ENCODE results near the gene SYT2. TPM values are rescaled to one million over a fixed set of nuclear protein-coding genes. Genes with fewer than 3 reads are reported as not detected.
A peak's percentile ranks its signal among the peaks of the same experiment; 100 is the strongest.
"Not testable (repeated sequence)": the region's sequence is repeated elsewhere in the genome, so short reads cannot be mapped to it uniquely, and the experiment has no call there.

SYT2 gene
- polyA plus RNA-seq, 1 experiment, result not detected

GRCh38 chr1:202627841-202628565, 82.3 kb downstream of the SYT2 start:
- Histone ChIP-seq H3K27me3 (ENCODE audit: control insufficient read depth, insufficient read depth, low read length) (no peaks in the 10 kb centered on the region; the same call in none of the 2 replicates), H3K4me3 (ENCODE audit: low read depth, low read length) (no peak overlapping the region), H3K36me3 (ENCODE audit: control insufficient read depth, insufficient read depth, low read length) (no peaks in the 10 kb centered on the region)
- ChIA-PET CTCF (interaction anchor here (0.6 to 4.3 kb wide), 6 partner anchors 12 to 390 kb away, joined by 3 to 14 read pairs (median 4); no protein-coding TSS in a partner anchor), POLR2A (no interaction called here)
- no peak for DNase-seq (ENCODE audit: low read depth)
- TF ChIP-seq CTCF (IDR thresholded peaks at IDR 0.05; ENCODE audit: insufficient read depth, low read depth, low read length), result no peak

GRCh38 chr1:202627036-202627435, 83.2 kb downstream of the SYT2 start:
- H3K36me3 ChIP-seq (ENCODE audit: control insufficient read depth, insufficient read depth, low read length); H3K4me3 ChIP-seq (ENCODE audit: low read depth, low read length); POLR2A ChIA-PET; DNase-seq (ENCODE audit: low read depth); H3K27me3 ChIP-seq (ENCODE audit: control insufficient read depth, insufficient read depth, low read length): not testable (repeated sequence)
- CTCF ChIA-PET, result interaction anchor here (1.2 to 4.3 kb wide), 4 partner anchors 27 to 167 kb away, joined by 3 to 14 read pairs (median 8); no protein-coding TSS in a partner anchor

- TF ChIP-seq CTCF (IDR thresholded peaks at IDR 0.05; ENCODE audit: insufficient read depth, low read depth, low read length), result peak; percentile 81
- Histone ChIP-seq H3K36me3 (ENCODE audit: control insufficient read depth, insufficient read depth, low read length) (no peaks in the 10 kb centered on the region), H3K4me3 (ENCODE audit: low read depth, low read length) (no peak overlapping the region), H3K27me3 (ENCODE audit: control insufficient read depth, insufficient read depth, low read length) (no peaks in the 10 kb centered on the region; the same call in none of the 2 replicates)
- ChIA-PET CTCF (interaction anchor here (0.6 to 4.3 kb wide), 13 partner anchors 11 to 166 kb away, joined by 3 to 14 read pairs (median 4); no protein-coding TSS in a partner anchor), POLR2A (no interaction called here)
- no peak for DNase-seq (ENCODE audit: low read depth)
These were observed 84.6 kb downstream of the SYT2 start for GRCh38 chr1:202625416-202626360.

GRCh38 chr1:202624781-202625108, 85.5 kb downstream of the SYT2 start:
- no peak overlapping the region for H3K4me3 ChIP-seq (ENCODE audit: low read depth, low read length)
- H3K27me3 ChIP-seq (ENCODE audit: control insufficient read depth, insufficient read depth, low read length), result no peaks in the 10 kb centered on the region
- no peaks in the 10 kb centered on the region for H3K36me3 ChIP-seq (ENCODE audit: control insufficient read depth, insufficient read depth, low read length)
- no peak for DNase-seq (ENCODE audit: low read depth)
- POLR2A ChIA-PET, result no interaction called here
- CTCF ChIA-PET, result interaction anchor here (0.6 to 4.3 kb wide), 10 partner anchors 10 to 163 kb away, joined by 3 to 14 read pairs (median 4); no protein-coding TSS in a partner anchor
- no peak for TF ChIP-seq CTCF (IDR thresholded peaks at IDR 0.05; ENCODE audit: insufficient read depth, low read depth, low read length)

GRCh38 chr1:202624088-202624780, 86.0 kb downstream of the SYT2 start:
- ChIA-PET POLR2A (no interaction called here), CTCF (interaction anchor here (1.1 kb wide), 1 partner anchor 54 kb away, joined by 3 read pairs; no protein-coding TSS in a partner anchor)
- Histone ChIP-seq H3K4me3 (ENCODE audit: low read depth, low read length) (no peak overlapping the region), H3K27me3 (ENCODE audit: control insufficient read depth, insufficient read depth, low read length) (no peaks in the 10 kb centered on the region), H3K36me3 (ENCODE audit: control insufficient read depth, insufficient read depth, low read length) (no peaks in the 10 kb centered on the region)
- no peak for DNase-seq (ENCODE audit: low read depth)
- TF ChIP-seq CTCF (IDR thresholded peaks at IDR 0.05; ENCODE audit: insufficient read depth, low read depth, low read length), result no peak

- DNase-seq (ENCODE audit: low read depth); POLR2A ChIA-PET; H3K4me3 ChIP-seq (ENCODE audit: low read depth, low read length); H3K27me3 ChIP-seq (ENCODE audit: control insufficient read depth, insufficient read depth, low read length); H3K36me3 ChIP-seq (ENCODE audit: control insufficient read depth, insufficient read depth, low read length): not testable (repeated sequence)
- CTCF ChIA-PET, result interaction anchor here (1.1 kb wide), 1 partner anchor 54 kb away, joined by 3 read pairs; no protein-coding TSS in a partner anchor
These were observed 86.8 kb downstream of the SYT2 start for GRCh38 chr1:202623476-202623875.

All from BJ (cell line).